Tibial artery (tissue), 4 donors: ENCODE measurements around the gene MACROH2A1.

ENCODE experiments used
- DNase-seq, 2 donors: peaks; one replicate each; pipeline ENCODE4 v3.0.0-alpha.2; 2019
- H3K27ac ChIP-seq, 2 donors: fragments of 200-600 bp; sonication (generic) in 1 of 2; 1 replicate in 1 of 2; 2 replicates in 1 of 2; pipeline ENCODE4 v1.5.1; 2018 to 2019; ENCODE audit warnings: mild to moderate bottlenecking in 1 of 2
- H3K27me3 ChIP-seq, 2 donors: fragments of 200-600 bp; sonication (generic) in 1 of 2; one replicate each; pipeline versions ENCODE4 v1.5.1 to v1.6.0; 2016 to 2019
- H3K36me3 ChIP-seq, 3 donors: fragments of 200-600 bp; sonication (generic) in 2 of 3; one replicate each; pipeline ENCODE4 v1.5.1; 2016 to 2019; ENCODE audit warnings: mild to moderate bottlenecking in 2 of 3
- H3K4me1 ChIP-seq, 4 donors: fragments of 200-600 bp; sonication (generic) in 2 of 4; 1 replicate in 3 of 4; 2 replicates in 1 of 4; pipeline ENCODE4 v1.5.1; 2016 to 2019
- H3K4me3 ChIP-seq, 2 donors: fragments of 200-600 bp; sonication (generic) in 1 of 2; 1 replicate in 1 of 2; 2 replicates in 1 of 2; pipeline ENCODE4 v1.5.1; 2018 to 2019; ENCODE audit warnings: mild to moderate bottlenecking in 2 of 2
- H3K9me3 ChIP-seq, 3 donors: fragments of 200-600 bp; sonication (generic) in 1 of 3; one replicate each; pipeline ENCODE4 v1.5.1; 2016 to 2019
- CTCF ChIP-seq, 2 experiments: fragments of 200-600 bp in 1 of 2; fragments of 450-650 bp in 1 of 2; IDR thresholded peaks; one replicate each; pipeline ENCODE4 v1.5.1; 2017 to 2019; ENCODE audit warnings: antibody characterized with exemption in 2 of 2, mild to moderate bottlenecking in 1 of 2, moderate library complexity in 1 of 2
- intact Hi-C: fragments of 100-400 bp; cut with DNase I; formaldehyde crosslinking; loops from one replicate; pipeline ENCODE4 v1.15.0; 2023; ENCODE audit warnings: low total_unique reads

The MACROH2A1 gene

DNA sequence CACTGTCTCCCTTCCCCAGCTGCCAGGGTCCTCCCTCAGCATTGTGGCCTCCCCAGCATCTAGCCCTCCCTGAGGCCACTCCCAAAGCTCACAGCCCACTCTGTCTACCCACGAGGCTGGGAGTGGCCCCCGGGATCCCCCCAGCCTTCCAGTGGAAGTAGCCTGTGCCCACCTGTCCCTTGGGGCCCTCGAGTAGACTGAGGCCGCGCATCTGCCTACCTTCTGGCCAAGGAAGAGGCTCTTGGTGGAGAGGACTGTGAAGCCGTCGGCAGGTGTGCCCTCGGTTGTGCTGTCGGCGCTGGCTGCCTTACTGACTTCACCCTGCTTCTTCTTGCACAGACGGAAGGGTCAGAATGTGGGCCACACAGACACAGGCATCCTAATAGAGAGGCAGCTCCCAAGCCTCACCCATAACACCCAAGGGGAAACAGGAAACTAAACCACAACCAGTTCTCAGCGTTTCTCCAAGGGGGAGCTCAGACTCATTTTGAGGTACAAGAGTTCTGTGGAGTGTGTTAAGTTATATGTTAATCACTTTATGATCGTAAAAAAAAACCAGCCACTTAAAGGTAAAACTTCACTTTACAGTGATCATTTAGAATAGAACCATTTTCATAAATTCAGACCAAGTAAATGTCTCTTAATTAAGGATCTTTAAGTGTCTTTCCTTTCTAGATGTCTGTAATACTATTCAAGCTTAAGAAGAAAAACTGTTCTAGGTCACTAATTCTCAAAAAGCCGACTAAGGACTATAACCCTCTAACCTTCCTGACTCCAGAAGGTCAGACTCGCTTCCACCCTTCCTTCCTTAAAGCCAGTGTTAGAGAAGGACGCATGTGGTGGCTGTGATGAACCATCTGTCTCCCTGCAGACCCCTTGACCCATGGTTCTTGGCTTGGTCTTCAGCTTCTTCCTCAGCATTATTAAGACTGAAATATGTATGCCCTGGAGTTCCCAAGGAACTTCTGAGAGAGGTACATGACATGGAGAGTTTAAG lies 38.5 kb downstream of the MACROH2A1 start:
- intact Hi-C loops = no loop called here
- no peaks in the 10 kb centered on the region for H3K9me3 ChIP-seq
- no peak overlapping the region for H3K27ac ChIP-seq
- no peak for TF ChIP-seq CTCF (IDR thresholded peaks at IDR 0.05)
- H3K4me3 ChIP-seq = no peak overlapping the region
- H3K36me3 ChIP-seq = peaks cover 9 to 39% (median 31%) of the 10 kb centered on the region in 3 donors
- no peaks in the 10 kb centered on the region for H3K27me3 ChIP-seq
- H3K4me1 ChIP-seq = peaks cover 3 to 22% (median 14%) of the 10 kb centered on the region in 4 donors
- no peak for DNase-seq

- Histone ChIP-seq H3K27ac (no peak overlapping the region), H3K36me3 (peaks cover 9 to 35% (median 27%) of the 10 kb centered on the region in 3 donors), H3K4me3 (no peak overlapping the region), H3K27me3 (no peaks in the 10 kb centered on the region), H3K9me3 (no peaks in the 10 kb centered on the region), H3K4me1 (peaks cover 3 to 32% (median 16%) of the 10 kb centered on the region in 4 donors)
- TF ChIP-seq CTCF (IDR thresholded peaks at IDR 0.05) = no peak
- intact Hi-C loops = no loop called here
- DNase-seq = no peak
Observed at GRCh38 chr5:135359374-135360165, 39.5 kb downstream of the MACROH2A1 start.

GRCh38 chr5:135357685-135358084 lies 41.3 kb downstream of the MACROH2A1 start:
- DNase-seq = no peak
- Histone ChIP-seq H3K4me1 (peaks cover 3 to 44% (median 21%) of the 10 kb centered on the region in 4 donors), H3K4me3 (no peak overlapping the region), H3K27me3 (no peaks in the 10 kb centered on the region), H3K27ac (no peak overlapping the region), H3K36me3 (peaks cover 9 to 27% (median 26%) of the 10 kb centered on the region in 3 donors), H3K9me3 (no peaks in the 10 kb centered on the region)
- intact Hi-C loops = no loop called here
- no peak for TF ChIP-seq CTCF (IDR thresholded peaks at IDR 0.05)

- no peaks in the 10 kb centered on the region for H3K9me3 ChIP-seq
- intact Hi-C loops = no loop called here
- peaks cover 9 to 35% (median 26%) of the 10 kb centered on the region in 3 donors for H3K36me3 ChIP-seq
- peak overlapping the region; percentile 13 to 45 for H3K27ac ChIP-seq
- H3K4me1 ChIP-seq = peaks cover 3 to 44% (median 21%) of the 10 kb centered on the region in 4 donors
- no peak for TF ChIP-seq CTCF (IDR thresholded peaks at IDR 0.05)
- H3K4me3 ChIP-seq = no peak overlapping the region
- peak; percentile 80 to 83 for DNase-seq
- H3K27me3 ChIP-seq = no peaks in the 10 kb centered on the region
Observed at GRCh38 chr5:135356522-135357318, 42.3 kb downstream of the MACROH2A1 start.

GRCh38 chr5:135355169-135355568 lies 43.9 kb downstream of the MACROH2A1 start:
- Histone ChIP-seq H3K27me3 (no peaks in the 10 kb centered on the region), H3K9me3 (no peaks in the 10 kb centered on the region), H3K4me1 (peaks cover 3 to 44% (median 21%) of the 10 kb centered on the region in 4 donors), H3K4me3 (no peak overlapping the region), H3K36me3 (peaks cover 14 to 32% (median 19%) of the 10 kb centered on the region in 3 donors), H3K27ac (no peak overlapping the region)
- no peak for DNase-seq
- intact Hi-C loops = no loop called here
- TF ChIP-seq CTCF (IDR thresholded peaks at IDR 0.05) = no peak
